IMR-90 (cell line): Measurements from ENCODE around the gene EPSTI1.

ENCODE experiments used
- BHLHE40 ChIP-seq: fragments of 150-350 bp; IDR thresholded peaks from 2 replicates; pipeline ENCODE4 v1.6.1; 2016; ENCODE audit warnings: mild to moderate bottlenecking, low read depth, low read length
- ELK1 ChIP-seq: fragments of 150-350 bp; IDR thresholded peaks from 2 replicates; pipeline ENCODE4 v1.6.1; 2016; ENCODE audit warnings: low read depth, mild to moderate bottlenecking, low read length, moderate library complexity, borderline replicate concordance
- MAFK ChIP-seq: IDR thresholded peaks from 2 replicates; pipeline ENCODE4 v1.6.1; 2012; ENCODE audit warnings: low read depth, low read length, improper control_type of control experiment
- MAZ ChIP-seq: IDR thresholded peaks from 2 replicates; pipeline ENCODE4 v1.6.1; 2012; ENCODE audit warnings: low read depth, mild to moderate bottlenecking, low read length, improper control_type of control experiment, moderate library complexity, borderline replicate concordance
- MXI1 ChIP-seq: IDR thresholded peaks from 2 replicates; pipeline ENCODE4 v1.6.1; 2012; ENCODE audit warnings: low read depth, mild to moderate bottlenecking, low read length, moderate library complexity, borderline replicate concordance
- POLR2A ChIP-seq: IDR thresholded peaks from 2 replicates; pipeline ENCODE4 v1.6.1; 2012; ENCODE audit warnings: mild to moderate bottlenecking, low read depth, low read length
- RAD21 ChIP-seq: IDR thresholded peaks from 2 replicates; pipeline ENCODE4 v1.6.1; 2012; ENCODE audit warnings: low read length, improper control_type of control experiment
- RFX5 ChIP-seq: IDR thresholded peaks from 2 replicates; pipeline ENCODE4 v1.8.0; 2012; ENCODE audit warnings: low read depth, mild to moderate bottlenecking, low read length, moderate library complexity
- SMC3 ChIP-seq: fragments of 150-350 bp; IDR thresholded peaks from 2 replicates; pipeline ENCODE4 v1.6.1; 2016; ENCODE audit warnings: low read depth, mild to moderate bottlenecking, antibody characterized with exemption, low read length, moderate library complexity
- TF ChIP-seq, protein P1 (sequence below): conservative IDR thresholded peaks from 2 replicates; pipeline ENCODE4 v1.5.1; 2012; ENCODE audit warnings: mild to moderate bottlenecking, low read depth, low read length, improper control_type of control experiment
- TF ChIP-seq, protein P2 (sequence below): fragments of 150-350 bp; IDR thresholded peaks from 2 replicates; pipeline ENCODE4 v1.6.1; 2017; ENCODE audit warnings: mild to moderate bottlenecking, antibody characterized with exemption, low read length, low read depth

DNA sequence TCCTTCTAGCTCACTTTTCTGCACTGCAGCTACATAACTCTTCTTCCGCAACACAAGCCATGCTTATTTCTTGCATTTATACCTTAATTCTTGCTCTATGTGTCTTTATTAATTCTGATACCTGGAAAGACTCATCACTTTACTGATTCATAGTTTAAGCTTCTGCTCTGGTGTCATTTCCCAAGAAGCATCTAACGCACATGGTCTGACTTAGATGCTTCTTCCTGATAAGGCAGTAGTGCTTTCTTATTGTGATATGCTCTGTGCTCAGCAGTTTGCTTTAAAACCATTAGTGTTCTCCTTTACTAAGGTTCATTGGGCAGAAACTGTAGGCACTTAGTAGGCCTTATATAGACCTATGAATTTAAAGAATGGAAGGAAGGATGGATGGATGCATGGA, 66.4 kb downstream of the EPSTI1 start:
- TF ChIP-seq, protein P1, sequence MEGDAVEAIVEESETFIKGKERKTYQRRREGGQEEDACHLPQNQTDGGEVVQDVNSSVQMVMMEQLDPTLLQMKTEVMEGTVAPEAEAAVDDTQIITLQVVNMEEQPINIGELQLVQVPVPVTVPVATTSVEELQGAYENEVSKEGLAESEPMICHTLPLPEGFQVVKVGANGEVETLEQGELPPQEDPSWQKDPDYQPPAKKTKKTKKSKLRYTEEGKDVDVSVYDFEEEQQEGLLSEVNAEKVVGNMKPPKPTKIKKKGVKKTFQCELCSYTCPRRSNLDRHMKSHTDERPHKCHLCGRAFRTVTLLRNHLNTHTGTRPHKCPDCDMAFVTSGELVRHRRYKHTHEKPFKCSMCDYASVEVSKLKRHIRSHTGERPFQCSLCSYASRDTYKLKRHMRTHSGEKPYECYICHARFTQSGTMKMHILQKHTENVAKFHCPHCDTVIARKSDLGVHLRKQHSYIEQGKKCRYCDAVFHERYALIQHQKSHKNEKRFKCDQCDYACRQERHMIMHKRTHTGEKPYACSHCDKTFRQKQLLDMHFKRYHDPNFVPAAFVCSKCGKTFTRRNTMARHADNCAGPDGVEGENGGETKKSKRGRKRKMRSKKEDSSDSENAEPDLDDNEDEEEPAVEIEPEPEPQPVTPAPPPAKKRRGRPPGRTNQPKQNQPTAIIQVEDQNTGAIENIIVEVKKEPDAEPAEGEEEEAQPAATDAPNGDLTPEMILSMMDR: no peak
- TF ChIP-seq POLR2A (no peak), RFX5 (no peak), MAFK (no peak), MAZ (no peak), RAD21 (no peak), ELK1 (no peak), SMC3 (no peak), MXI1 (no peak), BHLHE40 (no peak)
- TF ChIP-seq, protein P2, sequence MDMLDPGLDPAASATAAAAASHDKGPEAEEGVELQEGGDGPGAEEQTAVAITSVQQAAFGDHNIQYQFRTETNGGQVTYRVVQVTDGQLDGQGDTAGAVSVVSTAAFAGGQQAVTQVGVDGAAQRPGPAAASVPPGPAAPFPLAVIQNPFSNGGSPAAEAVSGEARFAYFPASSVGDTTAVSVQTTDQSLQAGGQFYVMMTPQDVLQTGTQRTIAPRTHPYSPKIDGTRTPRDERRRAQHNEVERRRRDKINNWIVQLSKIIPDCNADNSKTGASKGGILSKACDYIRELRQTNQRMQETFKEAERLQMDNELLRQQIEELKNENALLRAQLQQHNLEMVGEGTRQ: no peak
